OCI-LY7 (cell line): ENCODE results near the gene TMEM164. TPM values are rescaled to one million over a fixed set of nuclear protein-coding genes. Genes with fewer than 3 reads are reported as not detected.

ENCODE experiments used
- BruUV-seq: library from RNA; stranded (reverse); fragments of 400-500 nt; replicated peaks from 2 replicates; lab custom pipeline; 2021; lab: Mats Ljungman, UMichigan
- CTCF ChIA-PET: fragments of 300-600 bp; sonication (Branson Sonifier 250); formaldehyde crosslinking; loops from one replicate; lab custom pipeline; 2022; ENCODE audit warnings: antibody characterized with exemption; ENCODE audit not compliant: unreplicated experiment; lab: Charles Lee
- POLR2A ChIA-PET: fragments of 300-600 bp; sonication (Branson Sonifier 250); formaldehyde crosslinking; loops from one replicate; lab custom pipeline; 2022; ENCODE audit warnings: antibody characterized with exemption; lab: Charles Lee
- DNase-seq: peaks from one replicate; pipeline ENCODE4 v3.0.0-alpha.2; 2015; ENCODE audit warnings: low spot score
- H2AFZ ChIP-seq: fragments of 200-600 bp; sonication (generic), shearing (Covaris generic); 2 replicates; pipeline ENCODE4 v1.6.1; 2014; ENCODE audit warnings: mild to moderate bottlenecking, antibody characterized with exemption, low read length, moderate library complexity
- H3K27ac ChIP-seq: fragments of 200-600 bp; sonication (generic); 2 replicates; pipeline ENCODE4 v1.5.1; 2014; ENCODE audit warnings: mixed run types, low read depth, mild to moderate bottlenecking, moderate library complexity, low read length, inconsistent platforms; ENCODE audit not compliant: poor library complexity, severe bottlenecking
- H3K36me3 ChIP-seq: fragments of 200-600 bp; sonication (generic); 2 replicates; pipeline ENCODE4 v1.6.1; 2014; ENCODE audit warnings: mild to moderate bottlenecking, antibody characterized with exemption, low read length, moderate library complexity, mixed read lengths; ENCODE audit not compliant: insufficient read depth
- H3K4me1 ChIP-seq: fragments of 200-600 bp; sonication (generic); 2 replicates; pipeline ENCODE4 v1.5.1; 2014; ENCODE audit warnings: mild to moderate bottlenecking, low read length; ENCODE audit not compliant: insufficient read depth, poor library complexity, severe bottlenecking
- H3K4me2 ChIP-seq: fragments of 200-600 bp; sonication (generic); 2 replicates; pipeline ENCODE4 v1.6.1; 2014; ENCODE audit warnings: mild to moderate bottlenecking, low read length
- H3K4me3 ChIP-seq: fragments of 200-600 bp; sonication (generic); 2 replicates; pipeline ENCODE4 v1.5.1; 2014; ENCODE audit warnings: mild to moderate bottlenecking, low read depth, low read length; ENCODE audit not compliant: poor library complexity, severe bottlenecking
- H3K79me2 ChIP-seq: fragments of 200-600 bp; sonication (generic); 2 replicates; pipeline ENCODE4 v1.6.1; 2016; ENCODE audit warnings: low read depth, mild to moderate bottlenecking, low read length, moderate library complexity, mixed read lengths; ENCODE audit not compliant: insufficient read depth
- H3K9me2 ChIP-seq: fragments of 200-600 bp; sonication (generic); 2 replicates; pipeline ENCODE4 v1.6.1; 2016; ENCODE audit warnings: mild to moderate bottlenecking, low read length, mixed read lengths; ENCODE audit not compliant: insufficient read depth
- H3K9me3 ChIP-seq: fragments of 200-600 bp; sonication (generic); 2 replicates; pipeline ENCODE4 v1.6.1; 2014; ENCODE audit warnings: mild to moderate bottlenecking, mixed run types, low read length, mixed read lengths
- H4K20me1 ChIP-seq: fragments of 200-600 bp; sonication (generic); 2 replicates; pipeline ENCODE4 v1.6.1; 2014; ENCODE audit warnings: mild to moderate bottlenecking, antibody characterized with exemption, low read length, moderate library complexity, mixed read lengths; ENCODE audit not compliant: insufficient read depth
- EZH2phosphoT487 ChIP-seq: fragments of 200-600 bp; sonication (generic); IDR thresholded peaks from 2 replicates; pipeline ENCODE4 v1.6.1; 2018; ENCODE audit warnings: low read depth, borderline replicate concordance, mild to moderate bottlenecking, mixed run types, antibody characterized with exemption, low read length, moderate library complexity, mixed read lengths
- intact Hi-C: fragments of 100-400 bp; cut with micrococcal nuclease; formaldehyde crosslinking; loops from one replicate; pipeline ENCODE4 v1.10.0; 2022; ENCODE audit not compliant: unreplicated experiment
- total RNA-seq, 2 experiments: library from RNA; depleted of rRNA in 1 of 2; stranded (reverse); fragments of >200 nt in 1 of 2; shearing (Covaris generic) in 1 of 2; gene quantifications; 2 replicates each; pipeline ENCODE4 v1.2.3, GENCODE V29; 2014 to 2022
- TF ChIP-seq, protein P1 (sequence below): fragments of 200-600 bp; sonication (generic); conservative IDR thresholded peaks from 2 replicates; pipeline ENCODE4 v1.5.1; 2014; ENCODE audit warnings: mild to moderate bottlenecking, antibody characterized with exemption, low read length, moderate library complexity, mixed read lengths

TMEM164 gene
- total RNA-seq, 2 experiments from 2014 or later, result 7.2 to 11.1 TPM

DNA sequence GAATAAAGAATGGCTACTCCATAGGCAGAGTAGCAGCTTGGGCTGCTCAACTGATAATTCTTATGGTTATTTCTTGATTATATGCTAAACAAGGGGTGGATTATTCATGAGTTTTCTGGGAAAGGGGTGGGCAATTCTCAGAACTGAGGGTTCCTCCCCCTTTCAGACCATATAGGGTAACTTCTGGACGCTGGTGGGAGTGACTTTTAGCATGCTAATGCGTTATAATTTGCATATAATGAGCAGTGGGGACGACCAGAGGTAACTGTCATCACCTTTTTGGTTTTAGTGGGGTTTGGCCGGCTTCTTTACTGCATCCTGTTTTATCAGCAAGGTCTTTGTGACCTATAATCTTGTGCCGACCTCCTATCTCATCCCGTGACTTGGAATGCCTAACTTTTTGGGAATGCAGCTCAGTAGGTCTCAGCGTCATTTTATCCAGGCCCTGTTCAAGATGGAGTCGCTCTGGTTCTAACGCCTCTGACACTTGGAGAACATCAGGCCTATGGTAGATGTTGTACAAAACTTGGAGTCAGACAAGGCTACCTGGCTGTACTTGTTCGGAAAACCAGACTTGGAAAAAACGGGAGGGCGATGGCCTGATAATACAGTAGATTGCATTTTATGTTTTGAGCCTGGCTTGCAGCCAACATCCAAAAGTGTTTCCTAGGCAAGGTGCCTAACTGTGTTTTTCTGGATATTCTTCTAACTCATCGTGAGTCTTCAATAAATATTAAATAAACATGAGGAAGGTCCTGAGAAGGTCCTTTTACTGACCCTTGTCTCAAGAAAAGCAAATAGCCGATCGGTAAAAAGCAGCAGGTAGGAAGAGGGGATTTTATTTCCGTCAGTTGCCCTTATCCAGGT, 1.8 kb upstream of the TMEM164 start:
- intact Hi-C loops, result no loop called here
- no peak for DNase-seq
- H3K4me2 ChIP-seq, result no peak overlapping the region
- H3K9me2 ChIP-seq, result no peaks in the 10 kb centered on the region
- no peak overlapping the region for H3K27ac ChIP-seq
- H3K79me2 ChIP-seq, result no peaks in the 10 kb centered on the region
- H3K4me3 ChIP-seq, result no peak overlapping the region
- H2AFZ ChIP-seq, result no peak overlapping the region
- no TSS peak for BruUV-seq
- ChIA-PET CTCF (no interaction called here), POLR2A (no interaction called here)
- H3K4me1 ChIP-seq, result peaks cover 6% of the 10 kb centered on the region
- no peaks in the 10 kb centered on the region for H3K36me3 ChIP-seq
- no peaks in the 10 kb centered on the region for H3K9me3 ChIP-seq
- no peaks in the 10 kb centered on the region for H4K20me1 ChIP-seq
- TF ChIP-seq EZH2phosphoT487, result no peak
- TF ChIP-seq, protein P1, sequence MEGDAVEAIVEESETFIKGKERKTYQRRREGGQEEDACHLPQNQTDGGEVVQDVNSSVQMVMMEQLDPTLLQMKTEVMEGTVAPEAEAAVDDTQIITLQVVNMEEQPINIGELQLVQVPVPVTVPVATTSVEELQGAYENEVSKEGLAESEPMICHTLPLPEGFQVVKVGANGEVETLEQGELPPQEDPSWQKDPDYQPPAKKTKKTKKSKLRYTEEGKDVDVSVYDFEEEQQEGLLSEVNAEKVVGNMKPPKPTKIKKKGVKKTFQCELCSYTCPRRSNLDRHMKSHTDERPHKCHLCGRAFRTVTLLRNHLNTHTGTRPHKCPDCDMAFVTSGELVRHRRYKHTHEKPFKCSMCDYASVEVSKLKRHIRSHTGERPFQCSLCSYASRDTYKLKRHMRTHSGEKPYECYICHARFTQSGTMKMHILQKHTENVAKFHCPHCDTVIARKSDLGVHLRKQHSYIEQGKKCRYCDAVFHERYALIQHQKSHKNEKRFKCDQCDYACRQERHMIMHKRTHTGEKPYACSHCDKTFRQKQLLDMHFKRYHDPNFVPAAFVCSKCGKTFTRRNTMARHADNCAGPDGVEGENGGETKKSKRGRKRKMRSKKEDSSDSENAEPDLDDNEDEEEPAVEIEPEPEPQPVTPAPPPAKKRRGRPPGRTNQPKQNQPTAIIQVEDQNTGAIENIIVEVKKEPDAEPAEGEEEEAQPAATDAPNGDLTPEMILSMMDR, result no peak

DNA sequence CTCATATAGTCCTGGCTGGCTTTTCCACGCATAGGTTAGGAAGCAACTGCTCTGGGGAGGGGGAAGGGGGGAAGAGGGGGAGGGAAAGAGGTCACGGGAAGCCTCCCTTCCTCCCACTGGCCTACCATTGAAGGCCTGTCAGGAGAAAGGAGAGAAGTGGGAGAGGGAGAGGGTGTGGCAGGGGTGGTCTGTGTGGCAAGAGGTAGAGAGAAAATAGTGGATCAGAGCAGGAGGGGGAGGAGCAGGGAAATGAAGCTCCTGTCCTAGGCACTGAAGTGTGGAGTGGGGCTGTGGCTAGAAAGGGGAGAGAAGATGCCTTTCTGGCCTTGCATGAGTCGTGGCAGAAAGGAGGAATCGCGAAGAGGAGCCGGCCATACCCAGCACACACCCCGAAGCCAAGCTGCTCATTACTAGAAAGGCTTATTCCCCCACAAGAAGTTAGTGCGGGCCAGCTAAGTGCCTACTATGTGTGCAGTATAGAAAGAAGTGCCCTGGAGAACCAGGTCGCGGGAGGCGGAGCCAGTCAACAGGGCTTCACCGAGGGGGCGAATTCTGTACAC, 1.1 kb upstream of the TMEM164 start:
- Histone ChIP-seq H2AFZ (peak overlapping the region; percentile 76), H3K36me3 (no peaks in the 10 kb centered on the region), H3K4me3 (peak overlapping the region; percentile 73), H3K4me2 (peak overlapping the region; percentile 73), H3K9me2 (no peaks in the 10 kb centered on the region), H3K9me3 (no peaks in the 10 kb centered on the region), H3K4me1 (peaks cover 6% of the 10 kb centered on the region), H4K20me1 (no peaks in the 10 kb centered on the region), H3K79me2 (no peaks in the 10 kb centered on the region), H3K27ac (peak overlapping the region; percentile 41)
- intact Hi-C loops, result no loop called here
- DNase-seq, result no peak
- no peak for TF ChIP-seq EZH2phosphoT487
- TF ChIP-seq, protein P1, result no peak
- no TSS peak for BruUV-seq
- ChIA-PET POLR2A (interaction anchor here (0.8 kb wide), 1 partner anchor 132 kb away, joined by 3 read pairs; no protein-coding TSS in a partner anchor), CTCF (interaction anchor here (0.6 to 0.7 kb wide), 3 partner anchors 58 to 282 kb away, joined by 3 to 8 read pairs (median 6); no protein-coding TSS in a partner anchor)
